ENCODE measurements around the gene PCDHGA1.
"Not testable (repeated sequence)": the region's sequence is repeated elsewhere in the genome, so short reads cannot be mapped to it uniquely, and the experiment has no call there.

The PCDHGA1 gene

DNA sequence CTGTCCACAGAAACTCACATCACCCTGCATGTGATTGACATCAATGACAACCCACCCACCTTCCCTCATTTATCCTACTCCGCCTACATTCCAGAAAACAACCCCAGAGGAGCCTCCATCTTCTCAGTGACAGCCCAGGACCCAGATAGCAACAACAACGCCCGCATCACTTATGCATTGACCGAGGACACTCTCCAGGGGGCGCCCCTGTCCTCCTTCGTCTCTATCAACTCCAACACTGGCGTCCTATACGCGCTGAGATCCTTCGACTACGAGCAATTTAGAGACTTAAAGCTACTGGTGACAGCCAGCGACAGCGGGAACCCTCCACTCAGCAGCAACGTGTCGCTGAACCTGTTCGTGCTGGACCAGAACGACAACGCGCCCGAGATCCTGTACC is 15.0 kb downstream of the PCDHGA1 start:
- H3K4me3 ChIP-seq (ENCODE audit: low read depth, low read length): no peak overlapping the region
- POLR2A ChIA-PET: no interaction called here

DNA sequence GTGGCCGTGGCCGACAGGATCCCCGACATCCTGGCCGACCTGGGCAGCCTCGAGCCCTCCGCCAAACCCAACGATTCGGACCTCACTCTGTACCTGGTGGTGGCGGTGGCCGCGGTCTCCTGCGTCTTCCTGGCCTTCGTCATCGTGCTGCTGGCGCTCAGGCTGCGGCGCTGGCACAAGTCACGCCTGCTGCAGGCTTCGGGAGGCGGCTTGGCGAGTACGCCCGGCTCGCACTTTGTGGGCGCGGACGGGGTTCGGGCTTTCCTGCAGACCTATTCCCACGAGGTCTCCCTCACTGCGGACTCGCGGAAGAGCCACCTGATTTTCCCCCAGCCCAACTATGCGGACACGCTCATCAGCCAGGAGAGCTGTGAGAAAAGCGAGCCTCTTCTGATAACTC is 15.7 kb downstream of the PCDHGA1 start:
- H3K4me1 ChIP-seq (ENCODE audit: control insufficient read depth, insufficient read depth, low read length); H3K27ac ChIP-seq (ENCODE audit: extremely low read depth, low read depth, low read length); H3K36me3 ChIP-seq (ENCODE audit: control insufficient read depth in 2 of 2, insufficient read depth in 1 of 2, low read length in 2 of 2); H3K9me3 ChIP-seq (ENCODE audit: control insufficient read depth, insufficient read depth, low read depth, low read length); H3K4me3 ChIP-seq (ENCODE audit: low read depth, low read length); POLR2A ChIA-PET: not testable (repeated sequence)
- CTCF ChIA-PET: interaction anchor here (0.6 to 1.9 kb wide), 4 partner anchors 27 to 218 kb away, joined by 3 to 12 read pairs (median 6); no protein-coding TSS in a partner anchor

More for the DNA sequence above, 15.0 kb downstream of the PCDHGA1 start:
- CTCF ChIA-PET: interaction anchor here (0.6 to 3.3 kb wide), 3 partner anchors 11 to 222 kb away, joined by 5 to 21 read pairs (median 6); no protein-coding TSS in a partner anchor
- Histone ChIP-seq H3K9me3 (ENCODE audit: control insufficient read depth, insufficient read depth, low read depth, low read length) (no peaks in the 10 kb centered on the region), H3K27ac (ENCODE audit: extremely low read depth, low read depth, low read length) (no peak overlapping the region), H3K36me3 (ENCODE audit: control insufficient read depth in 2 of 2, insufficient read depth in 1 of 2, low read length in 2 of 2) (no peaks in the 10 kb centered on the region), H3K4me1 (ENCODE audit: control insufficient read depth, insufficient read depth, low read length) (peaks cover 2% of the 10 kb centered on the region; the same call in 1 of the 2 replicates)
- TF ChIP-seq ZNF76 (tag by site-specific recombination; IDR thresholded peaks at IDR 0.05; ENCODE audit: borderline replicate concordance, low read depth) (no peak), PRDM1 (tag by site-specific recombination; IDR thresholded peaks at IDR 0.05) (no peak), ZBTB21 (tag by site-specific recombination; IDR thresholded peaks at IDR 0.05) (no peak)

DNA sequence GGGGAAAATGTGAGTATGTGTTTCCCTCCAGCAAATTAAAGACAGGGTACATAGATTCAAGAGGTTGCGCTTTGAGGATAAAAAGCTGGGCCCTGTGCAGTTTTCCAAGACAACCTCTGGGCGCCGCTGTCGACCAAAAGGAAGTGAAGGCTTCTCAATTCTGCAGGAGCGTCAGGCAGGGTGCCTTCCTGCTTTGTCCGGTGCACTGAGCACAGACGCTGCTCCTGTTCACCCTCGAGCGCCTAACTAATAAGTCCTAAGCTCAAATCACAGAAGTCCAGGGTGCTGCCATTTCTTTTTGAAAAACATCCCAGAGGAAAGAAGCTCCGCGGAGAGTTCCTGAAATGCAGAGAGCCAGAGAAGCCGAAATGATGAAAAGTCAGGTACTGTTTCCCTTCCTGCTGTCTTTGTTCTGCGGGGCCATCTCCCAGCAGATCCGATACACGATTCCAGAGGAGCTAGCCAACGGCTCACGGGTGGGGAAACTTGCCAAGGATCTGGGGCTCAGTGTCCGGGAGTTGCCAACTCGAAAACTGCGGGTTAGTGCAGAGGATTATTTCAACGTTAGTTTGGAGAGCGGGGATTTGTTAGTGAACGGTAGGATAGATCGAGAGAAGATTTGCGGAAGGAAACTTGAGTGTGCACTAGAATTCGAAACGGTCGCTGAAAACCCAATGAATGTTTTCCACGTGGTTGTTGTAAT is 19.8 kb downstream of the PCDHGA1 start, which contains the start of gene PCDHGB1:
Gene PCDHGB1, plus strand, starts transcription at position 183 of the 703 bp plus-strand sequence. Its CDS starts 162 bp downstream, at position 345.
- CTCF ChIA-PET: interaction anchor here (0.5 to 5.6 kb wide), 42 partner anchors 8 to 544 kb away, joined by 3 to 33 read pairs (median 5); partner anchors contain the start of genes PCDHGA1, PCDHGA11, PCDHGA12 and PCDHGA2
- Histone ChIP-seq H3K4me1 (ENCODE audit: control insufficient read depth, insufficient read depth, low read length) (peaks cover 2% of the 10 kb centered on the region; the same call in 1 of the 2 replicates), H3K36me3 (ENCODE audit: control insufficient read depth in 2 of 2, insufficient read depth in 1 of 2, low read length in 2 of 2) (no peaks in the 10 kb centered on the region), H3K9me3 (ENCODE audit: control insufficient read depth, insufficient read depth, low read depth, low read length) (no peaks in the 10 kb centered on the region), H3K27ac (ENCODE audit: extremely low read depth, low read depth, low read length) (no peak within 1 kb of the TSS), H3K4me3 (ENCODE audit: low read depth, low read length) (peak within 1 kb of the TSS; percentile 34)
- TF ChIP-seq, protein P1, sequence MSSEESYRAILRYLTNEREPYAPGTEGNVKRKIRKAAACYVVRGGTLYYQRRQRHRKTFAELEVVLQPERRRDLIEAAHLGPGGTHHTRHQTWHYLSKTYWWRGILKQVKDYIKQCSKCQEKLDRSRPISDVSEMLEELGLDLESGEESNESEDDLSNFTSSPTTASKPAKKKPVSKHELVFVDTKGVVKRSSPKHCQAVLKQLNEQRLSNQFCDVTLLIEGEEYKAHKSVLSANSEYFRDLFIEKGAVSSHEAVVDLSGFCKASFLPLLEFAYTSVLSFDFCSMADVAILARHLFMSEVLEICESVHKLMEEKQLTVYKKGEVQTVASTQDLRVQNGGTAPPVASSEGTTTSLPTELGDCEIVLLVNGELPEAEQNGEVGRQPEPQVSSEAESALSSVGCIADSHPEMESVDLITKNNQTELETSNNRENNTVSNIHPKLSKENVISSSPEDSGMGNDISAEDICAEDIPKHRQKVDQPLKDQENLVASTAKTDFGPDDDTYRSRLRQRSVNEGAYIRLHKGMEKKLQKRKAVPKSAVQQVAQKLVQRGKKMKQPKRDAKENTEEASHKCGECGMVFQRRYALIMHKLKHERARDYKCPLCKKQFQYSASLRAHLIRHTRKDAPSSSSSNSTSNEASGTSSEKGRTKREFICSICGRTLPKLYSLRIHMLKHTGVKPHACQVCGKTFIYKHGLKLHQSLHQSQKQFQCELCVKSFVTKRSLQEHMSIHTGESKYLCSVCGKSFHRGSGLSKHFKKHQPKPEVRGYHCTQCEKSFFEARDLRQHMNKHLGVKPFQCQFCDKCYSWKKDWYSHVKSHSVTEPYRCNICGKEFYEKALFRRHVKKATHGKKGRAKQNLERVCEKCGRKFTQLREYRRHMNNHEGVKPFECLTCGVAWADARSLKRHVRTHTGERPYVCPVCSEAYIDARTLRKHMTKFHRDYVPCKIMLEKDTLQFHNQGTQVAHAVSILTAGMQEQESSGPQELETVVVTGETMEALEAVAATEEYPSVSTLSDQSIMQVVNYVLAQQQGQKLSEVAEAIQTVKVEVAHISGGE (tag by site-specific recombination; conservative IDR thresholded peaks at IDR 0.05; ENCODE audit: low read depth): peak; percentile 54
- TF ChIP-seq ZNF610 (tag by site-specific recombination; IDR thresholded peaks at IDR 0.05; ENCODE audit: borderline replicate concordance) (peak; percentile 85; the same call in 1 of the 2 replicates), ZNF585B (tag by site-specific recombination; IDR thresholded peaks at IDR 0.05) (no peak), ZBTB17 (tag by site-specific recombination; IDR thresholded peaks at IDR 0.05) (peak; percentile 8; the same call in 1 of the 2 replicates), ZNF174 (tag by site-specific recombination; IDR thresholded peaks at IDR 0.05) (no peak), MEIS1 (CRISPR knock-in tag; IDR thresholded peaks at IDR 0.05; ENCODE audit: borderline replicate concordance) (no peak), OVOL3 (tag by site-specific recombination; IDR thresholded peaks at IDR 0.05) (no peak), ZNF2 (tag by site-specific recombination; IDR thresholded peaks at IDR 0.05) (peak; percentile 67; the same call in 1 of the 2 replicates), ZNF654 (tag by site-specific recombination; IDR thresholded peaks at IDR 0.05; ENCODE audit: low read depth) (peak; percentile 66), ZNF169 (tag by site-specific recombination; IDR thresholded peaks at IDR 0.05) (no peak), ZNF335 (tag by site-specific recombination; conservative IDR thresholded peaks at IDR 0.05) (peak; percentile 69), ZNF791 (tag by site-specific recombination; IDR thresholded peaks at IDR 0.05) (no peak)
- TF ChIP-seq, protein P2, sequence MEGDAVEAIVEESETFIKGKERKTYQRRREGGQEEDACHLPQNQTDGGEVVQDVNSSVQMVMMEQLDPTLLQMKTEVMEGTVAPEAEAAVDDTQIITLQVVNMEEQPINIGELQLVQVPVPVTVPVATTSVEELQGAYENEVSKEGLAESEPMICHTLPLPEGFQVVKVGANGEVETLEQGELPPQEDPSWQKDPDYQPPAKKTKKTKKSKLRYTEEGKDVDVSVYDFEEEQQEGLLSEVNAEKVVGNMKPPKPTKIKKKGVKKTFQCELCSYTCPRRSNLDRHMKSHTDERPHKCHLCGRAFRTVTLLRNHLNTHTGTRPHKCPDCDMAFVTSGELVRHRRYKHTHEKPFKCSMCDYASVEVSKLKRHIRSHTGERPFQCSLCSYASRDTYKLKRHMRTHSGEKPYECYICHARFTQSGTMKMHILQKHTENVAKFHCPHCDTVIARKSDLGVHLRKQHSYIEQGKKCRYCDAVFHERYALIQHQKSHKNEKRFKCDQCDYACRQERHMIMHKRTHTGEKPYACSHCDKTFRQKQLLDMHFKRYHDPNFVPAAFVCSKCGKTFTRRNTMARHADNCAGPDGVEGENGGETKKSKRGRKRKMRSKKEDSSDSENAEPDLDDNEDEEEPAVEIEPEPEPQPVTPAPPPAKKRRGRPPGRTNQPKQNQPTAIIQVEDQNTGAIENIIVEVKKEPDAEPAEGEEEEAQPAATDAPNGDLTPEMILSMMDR (tag by site-specific recombination; IDR thresholded peaks at IDR 0.05): peak; percentile 47; the same call in 1 of the 2 replicates
- POLR2A ChIA-PET: interaction anchor here (0.6 to 1.3 kb wide), 3 partner anchors 30 to 214 kb away, joined by 3 to 5 read pairs (median 4); partner anchors contain the start of gene TAF7
